Stimulated activated CD4-positive, alpha-beta T cell treated with anti-CD3 and anti-CD28 coated beads, TNF-alpha, amount 100 ng/mL, for 4 hours (primary cell): Measurements from ENCODE around the gene ZNF674.
"Not testable (repeated sequence)": the region's sequence is repeated elsewhere in the genome, so short reads cannot be mapped to it uniquely, and the experiment has no call there.

Experiments used
- DNase-seq, 3 experiments: peaks; one replicate each; pipeline ENCODE4 v3.0.0-alpha.2; 2020; ENCODE audit warnings: low read depth in 3 of 3

Gene ZNF674

DNA sequence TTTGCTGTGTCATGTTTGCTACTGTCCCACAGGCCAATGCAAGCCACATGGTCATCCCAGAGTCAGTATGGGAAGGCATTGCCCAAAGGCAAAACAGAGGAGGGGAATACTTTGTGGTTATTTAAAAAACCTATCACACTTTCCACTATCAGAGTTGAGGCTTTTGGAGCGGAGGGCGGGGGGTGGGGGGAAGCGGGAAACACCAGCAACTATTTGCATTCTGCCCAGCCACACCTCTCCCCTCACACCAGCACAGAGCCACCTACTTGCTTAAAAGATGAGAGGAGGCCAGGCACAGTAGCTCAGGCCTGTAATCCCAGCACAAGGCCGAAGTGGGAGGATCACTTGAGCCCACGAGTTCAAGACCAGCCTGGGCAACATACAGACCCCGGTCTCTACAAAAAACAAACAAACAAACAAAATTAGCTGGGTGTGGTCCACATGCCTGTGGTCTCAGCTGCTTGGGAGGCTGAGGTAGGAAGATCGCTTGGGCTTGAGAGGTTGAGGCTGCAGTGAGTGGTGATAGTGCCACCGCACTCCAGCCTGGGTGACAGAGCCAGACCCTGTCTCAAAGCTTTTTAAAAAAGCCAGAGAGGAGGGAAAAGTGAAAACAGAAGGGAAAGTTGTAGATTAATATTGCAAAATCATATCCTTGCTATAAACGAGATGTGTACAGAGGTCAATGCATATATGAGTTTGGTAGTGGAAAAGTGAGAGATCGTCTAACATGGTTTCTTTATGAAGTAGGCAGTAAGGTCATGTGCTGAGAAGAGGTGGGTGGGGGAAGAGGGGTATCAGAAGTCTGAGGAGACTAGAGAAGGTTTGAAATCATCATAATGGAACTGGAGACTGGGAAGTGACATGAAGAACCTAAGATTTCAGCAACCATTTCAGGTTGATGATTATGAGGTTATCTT lies 26.5 kb upstream of the ZNF674 start:
- no peak for DNase-seq

DNA sequence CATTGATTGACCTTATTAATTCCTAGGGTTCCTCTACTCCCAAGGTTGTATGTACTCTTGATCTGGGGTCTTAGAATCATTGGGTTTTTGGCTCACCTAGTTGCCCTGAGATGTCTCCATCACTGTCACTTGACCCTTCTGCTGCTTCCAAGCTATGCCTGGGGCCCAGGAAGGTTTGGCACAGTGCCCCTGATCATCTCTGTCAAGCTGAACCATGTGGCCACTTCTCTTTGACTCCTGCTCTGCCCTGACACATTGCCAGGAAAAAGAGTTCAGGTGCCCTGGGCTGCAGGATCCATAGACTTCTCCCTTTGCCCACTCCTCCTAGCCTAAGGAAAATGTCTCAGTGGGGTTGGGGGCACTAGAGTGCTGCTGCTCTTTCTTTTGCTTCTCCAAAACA lies 24.4 kb upstream of the ZNF674 start:
- no peak for DNase-seq

DNA sequence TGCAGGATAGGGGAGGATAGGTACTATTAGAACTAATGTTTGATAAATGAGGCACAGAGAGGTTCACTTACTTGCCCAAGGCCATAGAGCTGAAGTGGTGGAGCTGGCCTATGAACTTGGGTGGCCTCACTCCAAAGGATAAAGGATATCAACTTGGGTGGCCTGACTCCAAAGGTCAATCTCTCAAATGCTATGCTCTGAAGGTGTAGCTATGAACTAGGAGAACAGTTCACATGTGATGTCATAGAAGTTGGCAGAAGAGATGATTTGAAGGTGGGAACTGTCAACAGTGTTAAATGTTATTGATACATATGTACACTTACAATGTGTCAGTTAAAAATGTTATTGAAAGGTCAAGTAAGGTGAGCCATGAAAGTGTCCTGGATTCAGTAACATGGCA lies 22.2 kb upstream of the ZNF674 start:
- no peak for DNase-seq

DNA sequence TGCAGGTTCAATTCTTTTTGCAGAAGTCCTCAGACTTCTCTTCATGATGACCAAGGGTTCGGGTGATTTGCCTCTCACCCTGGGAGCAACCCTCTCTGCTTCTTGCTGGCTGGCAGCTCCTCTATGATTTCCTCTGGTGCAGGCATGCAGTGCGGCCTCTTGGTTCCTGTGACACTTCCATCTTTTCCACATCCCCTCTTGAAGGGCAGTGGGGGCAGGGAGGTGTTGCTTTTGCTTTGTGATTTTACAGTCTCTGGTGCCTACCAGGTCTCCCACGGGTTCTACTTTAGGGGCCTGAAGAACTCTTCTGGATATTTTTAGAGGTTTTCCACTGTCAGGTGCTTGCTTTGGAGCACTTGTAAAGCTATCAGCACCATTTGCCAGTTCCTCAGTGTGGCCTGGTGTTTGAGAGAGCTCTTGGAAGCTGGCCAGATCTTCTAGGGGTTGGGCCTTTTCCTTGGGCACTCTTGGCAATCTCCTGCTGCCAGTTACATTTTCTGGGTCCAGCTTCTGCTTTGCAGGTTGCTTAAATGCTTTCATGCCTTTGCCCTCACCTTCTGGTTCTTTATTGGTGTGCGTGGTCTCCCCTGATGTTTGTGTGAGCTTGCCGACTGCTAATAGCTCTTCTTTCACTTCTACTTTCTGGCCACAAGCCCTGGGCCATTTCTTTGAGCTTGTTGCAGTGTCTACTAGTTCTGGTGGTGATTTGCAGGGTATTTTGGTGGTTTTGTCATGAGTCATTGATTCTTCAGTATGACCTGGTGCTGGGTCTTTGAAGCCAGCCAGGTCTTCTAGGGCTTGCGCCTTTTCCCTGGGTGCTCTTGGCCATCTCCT lies 16.8 kb upstream of the ZNF674 start:
- no peak for DNase-seq

DNA sequence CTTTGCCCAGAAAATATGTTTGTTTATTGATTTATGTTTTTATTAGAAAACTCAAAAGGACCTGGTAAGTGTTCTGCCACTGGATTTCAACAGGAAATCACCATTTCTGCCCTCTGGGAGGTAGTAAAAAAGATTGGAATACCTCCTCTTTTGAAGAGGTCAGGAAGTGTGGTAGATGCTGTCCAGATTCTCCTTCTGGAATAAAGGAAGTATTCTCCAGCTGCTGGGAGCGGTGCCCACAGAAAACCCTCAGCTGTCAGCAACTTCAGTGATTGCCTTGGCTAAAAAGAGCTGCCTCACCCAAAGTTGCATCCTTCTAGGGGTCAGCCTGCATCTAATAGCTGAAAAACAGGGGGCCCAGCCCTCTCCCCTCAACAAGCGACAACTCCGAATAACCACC lies 13.8 kb upstream of the ZNF674 start:
- no peak for DNase-seq

DNA sequence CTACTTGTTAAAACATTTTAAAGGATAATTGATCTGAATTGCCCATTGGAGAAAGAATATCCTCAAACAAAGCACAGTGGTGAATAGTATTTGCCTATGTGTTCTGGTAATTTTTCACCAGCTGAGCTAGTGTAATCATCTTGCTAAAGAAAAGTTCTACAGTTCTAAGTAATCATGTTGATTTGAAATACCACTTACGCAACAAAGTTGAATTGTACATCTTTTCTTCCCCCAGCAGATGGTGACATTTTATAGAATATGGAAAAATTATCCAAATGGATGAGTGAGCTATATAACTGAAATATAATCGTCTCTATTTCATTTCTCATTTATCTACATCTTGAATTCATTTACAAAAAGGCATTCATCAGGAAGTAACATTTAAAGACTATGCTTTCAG lies 9.7 kb upstream of the ZNF674 start:
- DNase-seq, result no peak

DNA sequence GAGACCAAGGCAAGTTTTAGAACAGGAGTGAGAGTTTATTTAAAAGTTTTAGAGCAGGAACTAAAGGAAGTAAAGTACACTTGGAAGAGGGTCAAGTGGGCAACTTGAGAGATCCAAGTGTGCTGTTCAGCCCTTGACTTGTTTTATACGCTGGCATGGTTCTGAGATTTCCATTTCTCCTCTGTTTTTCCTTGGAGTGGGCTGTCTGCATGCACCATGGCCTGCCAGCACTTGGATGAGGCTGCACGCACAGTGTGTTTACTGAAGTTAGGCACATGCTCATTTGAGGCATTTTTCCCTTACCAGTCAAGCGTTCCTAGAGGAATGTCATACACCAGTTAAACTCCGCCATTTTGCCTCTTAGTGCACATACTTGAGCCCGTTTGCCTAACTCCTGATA lies 8.7 kb upstream of the ZNF674 start:
- DNase-seq, result no peak

DNA sequence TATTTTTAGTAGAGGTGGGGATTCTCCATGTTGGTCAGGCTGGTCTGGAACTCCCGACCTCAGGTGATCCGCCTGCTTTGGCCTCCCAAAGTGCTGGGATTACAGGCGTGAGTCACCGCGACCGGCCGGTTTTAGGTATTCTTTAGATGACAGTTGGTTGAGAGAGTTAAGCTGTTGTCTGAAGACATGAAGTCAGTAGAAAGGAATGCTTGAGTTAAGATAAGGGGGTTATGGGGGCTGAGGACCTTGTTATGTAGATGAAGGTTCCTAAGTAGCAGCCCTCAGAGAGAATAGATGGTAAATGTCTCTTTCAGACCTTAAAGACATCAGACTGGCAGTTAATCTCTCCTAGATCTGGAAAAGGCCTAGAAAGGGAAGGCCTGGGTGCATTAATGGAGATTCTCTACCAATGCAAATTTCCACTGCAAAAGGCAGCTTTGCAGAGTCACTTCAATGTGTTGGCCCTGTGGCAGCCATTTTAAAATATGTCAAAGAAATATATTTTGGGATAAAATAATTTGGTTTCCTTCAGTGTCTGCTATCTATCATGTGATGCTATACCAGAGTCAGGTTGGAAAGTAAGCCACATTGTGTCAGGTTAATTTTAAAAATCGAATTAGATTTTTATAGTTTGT lies 6.4 kb upstream of the ZNF674 start:
- DNase-seq, result no peak

DNA sequence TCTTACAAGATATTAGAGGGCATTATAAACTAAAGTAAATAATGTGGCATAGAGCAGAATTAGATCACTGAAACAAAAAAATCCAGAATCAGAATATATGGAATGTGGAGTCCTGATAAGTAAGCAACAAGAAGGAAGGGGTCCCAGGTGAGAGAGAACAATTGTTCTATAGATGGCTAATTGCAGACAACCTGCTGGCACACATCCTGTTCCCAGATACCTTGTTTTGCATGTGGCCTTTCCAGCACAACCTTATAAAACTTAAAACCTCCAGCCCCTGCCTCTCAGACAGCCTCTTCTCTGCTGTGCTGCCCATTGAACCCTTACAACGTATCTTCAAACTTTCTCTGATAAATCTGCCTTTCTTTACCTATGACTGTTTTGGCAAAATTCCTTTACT lies 4.7 kb upstream of the ZNF674 start:
- no peak for DNase-seq

DNA sequence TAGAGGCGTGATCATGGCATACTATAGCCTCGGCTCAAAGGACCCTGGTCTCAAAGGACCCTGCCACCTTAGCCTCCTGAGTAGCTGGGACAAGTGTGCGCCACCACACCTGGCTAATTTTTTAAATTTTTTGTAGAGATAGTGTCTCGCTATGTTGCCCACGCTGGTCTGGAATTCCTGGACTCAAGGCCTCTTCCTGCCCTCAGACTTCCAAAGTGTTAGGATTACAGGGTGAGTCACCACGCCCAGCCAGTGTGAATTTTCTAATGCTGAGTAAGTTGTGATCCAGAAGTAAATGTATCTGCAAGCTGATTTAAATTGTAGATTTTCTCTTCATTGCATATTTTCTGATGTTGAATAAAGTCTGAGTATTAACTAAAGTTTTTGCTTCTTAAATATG lies 2.6 kb upstream of the ZNF674 start:
- no peak for DNase-seq

DNA sequence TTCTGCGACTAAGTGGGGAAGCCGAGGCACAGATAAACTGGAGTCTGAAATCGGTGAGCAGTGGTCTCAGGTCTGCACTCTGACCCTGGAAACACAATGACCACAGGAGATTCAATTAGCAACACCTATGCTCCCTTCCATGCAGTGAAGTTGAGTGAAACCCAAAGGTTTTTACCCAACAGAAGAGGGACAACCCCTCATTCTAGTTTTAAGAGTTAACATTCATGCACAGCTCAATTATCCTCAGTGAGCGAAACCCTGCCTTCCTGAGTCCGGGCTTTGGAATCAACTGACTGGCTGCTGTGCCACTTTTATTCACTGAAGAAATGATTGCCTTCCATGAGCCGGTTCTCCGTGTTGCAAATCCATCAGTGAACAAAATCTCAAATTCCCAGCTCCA lies 694 bp downstream of the ZNF674 start:
- not testable (repeated sequence) for DNase-seq

DNA sequence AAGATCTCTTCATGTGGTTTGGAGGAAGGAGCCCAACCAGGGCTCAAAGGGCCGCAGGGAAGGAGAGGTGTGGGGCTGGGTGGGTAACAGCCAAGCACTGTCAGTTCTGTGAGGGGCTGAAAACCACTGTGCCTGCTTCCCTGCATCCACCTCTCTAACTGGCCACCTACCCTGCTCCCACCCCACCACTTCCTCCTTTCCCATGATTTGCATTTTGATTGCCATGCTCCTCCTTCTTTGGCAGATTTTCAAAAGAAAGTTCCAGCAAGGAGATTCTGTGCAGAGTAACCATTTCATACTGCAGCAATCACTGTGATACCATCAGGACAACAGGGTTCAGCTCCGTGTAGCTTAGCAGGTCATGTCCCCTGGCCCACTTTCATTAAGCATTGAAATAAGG lies 1.8 kb downstream of the ZNF674 start:
- no peak for DNase-seq

DNA sequence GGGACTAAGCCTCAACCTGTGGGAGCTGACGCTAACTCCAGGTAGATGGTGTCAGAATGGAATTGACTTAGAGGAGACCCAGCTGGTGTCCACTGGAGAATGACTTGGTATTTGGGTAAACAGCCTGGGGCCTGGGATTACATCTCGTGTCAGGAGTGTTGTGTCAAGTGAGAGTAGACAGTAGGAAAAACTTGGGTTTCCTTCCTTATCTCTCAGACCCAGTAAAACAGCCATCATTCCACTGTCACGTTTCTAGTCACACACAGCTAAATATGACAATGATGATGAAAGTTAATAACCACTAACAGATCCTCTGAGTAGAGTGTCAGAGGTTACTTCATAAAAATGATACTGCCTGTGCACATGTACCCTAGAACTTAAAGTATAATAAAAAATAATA lies 13.8 kb downstream of the ZNF674 start:
- no peak for DNase-seq

DNA sequence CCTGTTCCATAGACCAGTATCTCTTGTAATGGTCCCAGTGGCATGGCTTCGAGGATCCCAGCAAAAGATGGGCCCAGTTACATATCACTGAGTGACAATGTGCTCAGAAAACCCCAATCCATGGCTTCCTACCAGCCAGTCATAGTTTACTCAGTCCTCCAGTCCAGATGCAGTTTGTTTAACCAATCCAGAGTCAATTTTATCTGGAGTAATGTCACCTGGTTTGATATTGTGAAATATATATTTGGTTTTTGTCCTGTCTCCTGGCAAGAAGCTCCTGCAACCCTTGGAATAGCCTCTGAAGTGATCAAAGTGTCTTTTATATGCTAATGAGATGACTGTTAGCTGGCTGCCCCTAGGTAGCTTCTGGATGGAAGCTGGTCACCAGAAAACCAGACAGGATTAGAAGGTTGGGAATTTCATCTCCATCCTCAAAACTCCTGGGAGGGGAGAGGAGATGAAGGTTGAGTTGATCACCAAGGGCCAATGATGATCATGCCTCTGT lies 14.8 kb downstream of the ZNF674 start:
- not testable (repeated sequence) for DNase-seq

DNA sequence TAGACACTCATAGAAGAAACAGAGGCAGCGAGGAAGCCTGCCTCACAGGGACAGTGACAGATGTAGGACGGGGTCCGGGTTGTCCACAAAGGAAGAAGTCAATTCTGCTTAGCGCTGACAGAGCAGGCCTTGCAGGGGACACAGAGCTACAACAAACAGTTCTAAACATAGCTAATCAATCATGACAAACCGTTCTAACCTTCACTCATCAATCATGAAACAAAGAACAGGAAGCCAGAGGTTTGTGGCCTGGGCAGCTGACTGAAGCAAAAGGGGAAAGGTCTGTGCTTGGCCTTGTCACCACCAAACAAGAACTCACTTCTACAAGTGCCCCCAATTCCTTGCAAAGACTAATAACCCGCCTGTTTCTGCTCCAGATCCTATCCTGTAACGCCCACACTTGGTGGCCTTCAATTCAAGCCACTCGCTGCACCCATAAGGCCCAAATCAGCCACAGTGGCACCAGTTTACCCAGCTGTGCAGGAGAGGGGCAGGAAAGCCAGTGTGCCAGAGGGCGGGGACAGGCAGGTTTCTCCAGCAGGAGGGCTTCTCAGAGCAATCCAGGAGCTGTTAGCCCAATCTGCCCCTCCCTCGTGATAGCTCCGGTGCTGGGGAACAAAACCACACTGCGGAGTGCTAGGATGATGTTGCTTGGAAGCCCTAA lies 15.3 kb downstream of the ZNF674 start:
- not testable (repeated sequence) for DNase-seq

DNA sequence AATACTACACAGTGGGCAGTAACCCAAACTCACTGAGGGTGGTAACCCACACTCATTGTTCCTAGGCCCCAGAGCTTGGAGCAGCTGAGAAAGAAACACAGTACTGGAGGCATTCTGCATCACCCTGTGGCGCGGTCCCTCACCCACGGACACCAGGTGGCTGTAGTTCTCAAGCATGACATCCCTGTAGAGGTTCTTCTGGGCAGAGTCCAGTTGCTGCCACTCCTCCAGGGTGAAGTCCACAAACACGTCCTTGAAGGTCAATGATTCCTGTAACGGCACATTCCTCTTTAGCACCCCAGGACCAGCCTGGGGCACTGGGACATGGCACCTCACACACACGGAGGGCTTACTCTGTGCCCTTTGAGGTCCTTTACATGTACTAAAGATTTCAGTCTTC lies 16.6 kb downstream of the ZNF674 start:
- DNase-seq, result not testable (repeated sequence)

DNA sequence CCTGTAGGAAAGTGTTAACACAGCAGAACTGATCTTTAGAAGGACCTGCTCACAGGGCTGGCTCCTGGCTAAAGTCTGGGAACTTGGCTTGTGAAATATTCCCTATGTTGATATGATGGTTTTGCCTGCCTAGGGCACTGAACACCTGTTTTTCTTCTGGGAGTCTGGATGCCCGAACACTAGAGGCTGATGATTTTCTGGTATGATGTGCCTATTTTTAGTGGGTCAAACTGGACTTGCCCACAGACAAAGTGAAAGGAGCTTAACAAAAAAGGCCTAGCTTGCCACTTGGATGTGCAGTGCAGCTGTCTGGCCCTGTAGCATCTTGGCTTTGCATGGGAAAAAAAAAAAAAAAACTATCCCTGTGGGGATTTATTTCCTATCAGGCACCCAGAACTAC lies 39.1 kb downstream of the ZNF674 start:
- DNase-seq, result no peak

DNA sequence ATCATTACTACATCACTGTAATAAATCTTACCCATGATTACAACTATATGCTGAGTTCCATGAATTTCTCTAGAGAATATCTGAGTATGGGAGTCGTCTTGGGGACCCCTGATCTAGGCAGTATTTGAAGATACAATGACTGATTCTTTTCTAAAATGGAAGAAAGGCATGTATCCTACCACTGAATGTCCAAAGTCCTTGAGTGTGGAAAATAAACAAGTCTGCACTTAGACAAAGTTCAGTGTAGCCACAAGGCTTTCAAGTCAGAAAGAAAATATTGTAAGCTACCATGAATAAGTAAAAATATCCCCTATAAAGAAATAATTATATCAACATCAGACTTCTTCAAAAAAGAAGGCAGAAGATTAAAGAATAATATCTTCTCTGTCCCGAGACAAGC lies 42.4 kb downstream of the ZNF674 start:
- no peak for DNase-seq

DNA sequence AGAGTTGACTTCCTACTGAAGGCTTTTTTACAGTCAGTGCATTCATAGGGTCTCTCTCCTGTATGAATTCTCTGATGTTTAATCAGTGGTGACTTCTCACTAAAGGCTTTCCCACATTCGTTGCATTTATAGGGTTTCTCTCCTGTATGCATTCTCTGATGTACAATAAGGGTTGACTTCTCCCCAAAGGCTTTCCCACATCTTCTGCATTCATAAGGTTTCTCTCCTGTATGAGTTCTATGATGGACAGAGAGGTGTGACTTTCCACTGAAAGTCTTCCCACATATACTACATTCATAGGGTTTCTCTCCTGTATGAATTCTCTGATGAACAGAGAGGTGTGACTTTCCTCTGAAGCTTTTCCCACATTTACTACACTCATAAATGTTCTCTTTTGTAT lies 45.2 kb downstream of the ZNF674 start:
- no peak for DNase-seq

DNA sequence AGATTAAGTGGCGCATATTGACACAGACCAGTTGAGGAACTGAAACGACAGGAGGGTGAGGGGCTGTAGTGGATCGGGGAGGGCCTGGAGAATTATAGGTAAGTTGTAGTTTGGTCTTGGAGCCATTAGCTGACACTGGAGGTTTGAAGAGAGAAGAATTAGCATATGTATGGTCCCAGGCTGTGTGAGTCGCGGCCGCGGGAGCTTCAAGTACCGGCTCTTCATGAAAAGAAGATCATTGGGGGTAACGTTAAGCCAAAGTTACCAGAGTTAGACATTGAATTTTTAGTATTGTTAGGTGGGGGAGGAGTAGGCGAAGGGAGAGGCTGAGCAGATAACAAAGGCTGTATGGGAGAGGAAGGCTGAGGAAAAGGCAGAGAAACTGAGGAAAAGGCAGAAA lies 56.5 kb downstream of the ZNF674 start:
- no peak for DNase-seq

DNA sequence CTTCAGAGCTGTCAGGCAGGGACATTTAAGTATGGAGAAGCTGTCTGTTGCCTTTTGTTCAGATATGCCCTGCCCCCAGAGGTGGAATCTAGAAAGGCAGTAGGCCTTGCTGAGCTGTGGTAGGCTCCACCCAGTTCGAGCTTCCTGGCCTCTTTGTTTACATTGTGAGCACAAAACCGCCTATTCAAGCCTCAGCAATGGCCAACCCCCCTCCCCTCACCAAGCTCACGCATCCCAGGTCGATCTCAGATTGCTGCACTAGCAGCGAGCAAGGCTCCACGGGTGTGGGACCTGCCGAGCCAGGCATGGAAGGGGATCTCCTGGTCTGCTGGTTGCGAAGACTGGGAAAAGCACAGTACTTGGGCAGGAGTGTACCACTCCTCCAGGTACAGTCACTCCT lies 59.3 kb downstream of the ZNF674 start:
- DNase-seq, result no peak

DNA sequence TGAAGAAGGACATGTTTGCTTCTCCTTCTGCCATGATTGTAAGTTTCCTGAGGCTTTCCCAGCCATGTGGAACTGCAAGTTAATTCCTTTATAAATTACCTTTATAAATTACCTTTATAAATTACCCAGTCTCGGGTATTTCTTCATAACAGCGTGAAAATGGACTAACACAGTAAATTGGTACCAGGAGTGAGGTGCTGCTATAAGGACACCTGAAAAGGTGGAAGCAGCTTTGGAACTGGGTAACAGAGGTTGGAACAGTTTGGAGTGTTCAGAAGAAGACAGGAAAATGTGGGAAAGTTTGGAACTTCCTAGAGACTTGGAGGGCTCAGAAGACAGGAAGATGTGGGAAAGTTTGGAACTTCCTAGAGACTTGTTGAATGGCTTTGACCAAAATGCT lies 66.6 kb downstream of the ZNF674 start:
- DNase-seq, result not testable (repeated sequence)
